ENCODE results near the gene ARPC1A.

ARPC1A gene

GRCh38 chr7:99404235-99404976, 78.7 kb downstream of the ARPC1A start:
- TF ChIP-seq SIN3A (IDR thresholded peaks at IDR 0.05; ENCODE audit: borderline replicate concordance, insufficient read depth, low read length) (no peak), TAF1 (IDR thresholded peaks at IDR 0.05; ENCODE audit: borderline replicate concordance, insufficient read depth, low read length) (no peak), FOXP2 (optimal IDR thresholded peaks at IDR 0.05; ENCODE audit: borderline replicate concordance, extremely low read depth, extremely low read length, insufficient read depth) (no peak)
- TF ChIP-seq, protein P1, sequence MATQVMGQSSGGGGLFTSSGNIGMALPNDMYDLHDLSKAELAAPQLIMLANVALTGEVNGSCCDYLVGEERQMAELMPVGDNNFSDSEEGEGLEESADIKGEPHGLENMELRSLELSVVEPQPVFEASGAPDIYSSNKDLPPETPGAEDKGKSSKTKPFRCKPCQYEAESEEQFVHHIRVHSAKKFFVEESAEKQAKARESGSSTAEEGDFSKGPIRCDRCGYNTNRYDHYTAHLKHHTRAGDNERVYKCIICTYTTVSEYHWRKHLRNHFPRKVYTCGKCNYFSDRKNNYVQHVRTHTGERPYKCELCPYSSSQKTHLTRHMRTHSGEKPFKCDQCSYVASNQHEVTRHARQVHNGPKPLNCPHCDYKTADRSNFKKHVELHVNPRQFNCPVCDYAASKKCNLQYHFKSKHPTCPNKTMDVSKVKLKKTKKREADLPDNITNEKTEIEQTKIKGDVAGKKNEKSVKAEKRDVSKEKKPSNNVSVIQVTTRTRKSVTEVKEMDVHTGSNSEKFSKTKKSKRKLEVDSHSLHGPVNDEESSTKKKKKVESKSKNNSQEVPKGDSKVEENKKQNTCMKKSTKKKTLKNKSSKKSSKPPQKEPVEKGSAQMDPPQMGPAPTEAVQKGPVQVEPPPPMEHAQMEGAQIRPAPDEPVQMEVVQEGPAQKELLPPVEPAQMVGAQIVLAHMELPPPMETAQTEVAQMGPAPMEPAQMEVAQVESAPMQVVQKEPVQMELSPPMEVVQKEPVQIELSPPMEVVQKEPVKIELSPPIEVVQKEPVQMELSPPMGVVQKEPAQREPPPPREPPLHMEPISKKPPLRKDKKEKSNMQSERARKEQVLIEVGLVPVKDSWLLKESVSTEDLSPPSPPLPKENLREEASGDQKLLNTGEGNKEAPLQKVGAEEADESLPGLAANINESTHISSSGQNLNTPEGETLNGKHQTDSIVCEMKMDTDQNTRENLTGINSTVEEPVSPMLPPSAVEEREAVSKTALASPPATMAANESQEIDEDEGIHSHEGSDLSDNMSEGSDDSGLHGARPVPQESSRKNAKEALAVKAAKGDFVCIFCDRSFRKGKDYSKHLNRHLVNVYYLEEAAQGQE (IDR thresholded peaks at IDR 0.05; ENCODE audit: insufficient read depth in 1 of 2, low read depth in 2 of 2, low read length in 2 of 2): no peak

DNA sequence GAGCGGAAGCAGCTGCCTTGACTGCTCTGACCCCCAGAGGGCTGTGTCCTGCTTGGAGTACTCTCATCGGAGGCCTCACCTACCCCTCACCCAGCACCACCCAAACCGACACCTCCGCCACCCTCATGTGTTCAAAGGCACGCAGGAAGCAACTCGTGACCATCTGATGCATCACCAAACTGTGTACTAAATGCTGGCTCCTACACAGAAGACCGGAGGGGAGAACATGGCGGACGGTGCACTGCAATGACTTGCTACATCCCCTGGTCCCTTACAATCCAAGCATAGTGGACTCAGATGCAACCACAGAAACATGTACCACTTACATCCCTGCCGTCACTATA, 79.3 kb downstream of the ARPC1A start:
- no peak for TF ChIP-seq TAF1 (IDR thresholded peaks at IDR 0.05; ENCODE audit: borderline replicate concordance, insufficient read depth, low read length)

DNA sequence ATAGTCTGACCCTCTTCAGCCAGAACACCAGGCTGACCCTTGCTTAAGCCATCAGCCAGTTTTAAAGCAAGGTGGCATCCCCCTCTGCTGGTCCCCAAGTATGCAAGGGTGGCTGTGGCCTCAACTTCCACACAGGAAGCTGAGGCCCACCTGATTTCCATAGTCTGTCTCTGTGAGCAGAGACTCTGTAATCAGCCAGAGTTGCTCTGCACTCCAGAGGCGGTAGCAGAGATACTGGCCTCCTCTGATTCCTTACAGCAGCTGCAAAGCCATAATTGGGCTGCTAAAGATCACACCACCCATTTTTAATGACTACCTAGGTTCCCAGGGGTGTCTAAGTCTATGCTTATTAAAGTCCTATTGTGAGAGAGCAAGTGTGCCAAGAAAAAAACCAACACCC, 80.9 kb downstream of the ARPC1A start:
- TF ChIP-seq, protein P1 (IDR thresholded peaks at IDR 0.05; ENCODE audit: insufficient read depth in 1 of 2, low read depth in 2 of 2, low read length in 2 of 2): no peak
- TF ChIP-seq FOXP2 (optimal IDR thresholded peaks at IDR 0.05; ENCODE audit: borderline replicate concordance, extremely low read depth, extremely low read length, insufficient read depth) (no peak), SIN3A (IDR thresholded peaks at IDR 0.05; ENCODE audit: borderline replicate concordance, insufficient read depth, low read length) (no peak), POLR2AphosphoS5 (IDR thresholded peaks at IDR 0.05; ENCODE audit: low read depth, low read length) (no peak), TAF1 (IDR thresholded peaks at IDR 0.05; ENCODE audit: borderline replicate concordance, insufficient read depth, low read length) (no peak)

GRCh38 chr7:99407872-99408378, 82.2 kb downstream of the ARPC1A start:
- TF ChIP-seq, protein P1 (IDR thresholded peaks at IDR 0.05; ENCODE audit: insufficient read depth in 1 of 2, low read depth in 2 of 2, low read length in 2 of 2): no peak
- no peak for TF ChIP-seq TAF1 (IDR thresholded peaks at IDR 0.05; ENCODE audit: borderline replicate concordance, insufficient read depth, low read length)
- TF ChIP-seq SIN3A (IDR thresholded peaks at IDR 0.05; ENCODE audit: borderline replicate concordance, insufficient read depth, low read length): peak; percentile 34; the same call in 1 of the 2 replicates
- no peak for TF ChIP-seq FOXP2 (optimal IDR thresholded peaks at IDR 0.05; ENCODE audit: borderline replicate concordance, extremely low read depth, extremely low read length, insufficient read depth)

GRCh38 chr7:99408379-99409191, 82.9 kb downstream of the ARPC1A start, which contains the start of the genes BUD31 and PDAP1:
Gene BUD31, plus strand, starts transcription at chr7:99408969. Its CDS starts 2,124 bp downstream, at chr7:99411093.
Gene PDAP1, minus strand, starts transcription at chr7:99408597. Its CDS starts 49 bp downstream, at chr7:99408548.
- TF ChIP-seq, protein P1 (IDR thresholded peaks at IDR 0.05; ENCODE audit: insufficient read depth in 1 of 2, low read depth in 2 of 2, low read length in 2 of 2): 0 out of 4 replicates have a peak, but pooled peaks of 1 of the 2 experiments have one; percentile 31
- 0 out of 2 replicates have a peak, but pooled peaks have one; percentile 21 for TF ChIP-seq SIN3A (IDR thresholded peaks at IDR 0.05; ENCODE audit: borderline replicate concordance, insufficient read depth, low read length)
- peak; percentile 55; the same call in 1 of the 2 replicates for TF ChIP-seq TAF1 (IDR thresholded peaks at IDR 0.05; ENCODE audit: borderline replicate concordance, insufficient read depth, low read length)
- peak; percentile 76 for TF ChIP-seq FOXP2 (optimal IDR thresholded peaks at IDR 0.05; ENCODE audit: borderline replicate concordance, extremely low read depth, extremely low read length, insufficient read depth)
- TF ChIP-seq POLR2AphosphoS5 (IDR thresholded peaks at IDR 0.05; ENCODE audit: low read depth, low read length): peak; percentile 38; the same call in 1 of the 2 replicates
